H1 (cell line): ENCODE data around the gene ZSCAN30. TPM values are rescaled to one million over a fixed set of nuclear protein-coding genes. Genes with fewer than 3 reads are reported as not detected.

Experiments
- CTCF ChIA-PET: fragments of 300-600 bp; sonication (Branson Sonifier 250); formaldehyde crosslinking; loops from one replicate; lab custom pipeline; 2021; ENCODE audit not compliant: partially characterized antibody; lab: Charles Lee
- POLR2A ChIA-PET: fragments of 300-600 bp; sonication (Branson Sonifier 250); formaldehyde crosslinking; loops from one replicate; lab custom pipeline; 2021; ENCODE audit warnings: inconsistent platforms; ENCODE audit not compliant: partially characterized antibody; lab: Charles Lee
- DNase-seq, 2 experiments: peaks; one replicate each; pipeline versions ENCODE4 v3.0.0 to v3.0.0-alpha.2; 2010 to 2022; ENCODE audit warnings: low spot score in 2 of 2, low read depth in 1 of 2, mixed read lengths in 1 of 2
- FAIRE-seq: peaks from 2 replicates; lab custom pipeline; 2011; peaks lifted over from hg19 to GRCh38; lab: Jason Lieb, UNC
- H2AFZ ChIP-seq: 2 replicates; pipeline ENCODE4 v1.8.1; 2012; ENCODE audit warnings: low read length, inconsistent platforms
- H2AK5ac ChIP-seq: 2 replicates; pipeline ENCODE4 v1.6.1; 2013; ENCODE audit warnings: low read depth, low read length
- H2BK120ac ChIP-seq: replicated peaks from 2 replicates; pipeline ENCODE3; 2013; ENCODE audit warnings: low read depth, low read length, inconsistent platforms
- H2BK12ac ChIP-seq: 2 replicates; pipeline ENCODE4 v1.6.1; 2013; ENCODE audit warnings: low read depth, low read length
- H2BK15ac ChIP-seq: 2 replicates; pipeline ENCODE4 v1.6.1; 2013; ENCODE audit warnings: low read length
- H2BK20ac ChIP-seq: 2 replicates; pipeline ENCODE4 v1.6.1; 2013; ENCODE audit warnings: low read length
- H2BK5ac ChIP-seq: 2 replicates; pipeline ENCODE4 v1.6.1; 2013; ENCODE audit warnings: low read depth, low read length
- H3K14ac ChIP-seq: 2 replicates; pipeline ENCODE4 v1.6.1; 2013; ENCODE audit warnings: inconsistent platforms; ENCODE audit not compliant: insufficient read length
- H3K18ac ChIP-seq: 2 replicates; pipeline ENCODE4 v1.6.1; 2013; ENCODE audit warnings: low read length; ENCODE audit errors: extremely low read depth
- H3K23ac ChIP-seq: 2 replicates; pipeline ENCODE4 v1.6.1; 2013; ENCODE audit warnings: inconsistent platforms; ENCODE audit not compliant: insufficient read length
- H3K23me2 ChIP-seq: 2 replicates; pipeline ENCODE4 v1.6.1; 2013; ENCODE audit warnings: low read depth, low read length
- H3K27ac ChIP-seq: 2 replicates; pipeline ENCODE4 v1.6.1; 2011; ENCODE audit warnings: low read depth, low read length, inconsistent platforms
- H3K27me3 ChIP-seq, 4 experiments: replicated peaks in 1 of 4; 1 replicate in 1 of 4; 2 replicates in 3 of 4; pipeline versions ENCODE4 v1.6.1 to v1.8.1; 2011 to 2013; ENCODE audit warnings: low read length in 3 of 4, mild to moderate bottlenecking in 3 of 4, inconsistent platforms in 2 of 4, mixed read lengths in 2 of 4, moderate library complexity in 1 of 4; ENCODE audit not compliant: control insufficient read depth in 3 of 4, insufficient read depth in 3 of 4; ENCODE audit errors: extremely low read depth in 1 of 4
- H3K36me3 ChIP-seq, 4 experiments: 2 replicates each; pipeline versions ENCODE4 v1.6.1 to v1.8.1; 2011 to 2013; ENCODE audit warnings: mild to moderate bottlenecking in 4 of 4, low read length in 3 of 4, moderate library complexity in 2 of 4, control low read depth in 1 of 4, inconsistent platforms in 1 of 4; ENCODE audit not compliant: insufficient read depth in 4 of 4, control insufficient read depth in 2 of 4
- H3K4ac ChIP-seq: replicated peaks from 2 replicates; pipeline ENCODE3; 2013; ENCODE audit warnings: low read length, low read depth, mixed read lengths, inconsistent platforms; ENCODE audit not compliant: insufficient read length
- H3K4me1 ChIP-seq, 4 experiments: replicated peaks in 1 of 4; 1 replicate in 1 of 4; 2 replicates in 3 of 4; pipeline versions ENCODE4 v1.6.1 to v1.8.1; 2011 to 2013; ENCODE audit warnings: low read length in 3 of 4, inconsistent platforms in 2 of 4, mixed read lengths in 1 of 4; ENCODE audit not compliant: insufficient read depth in 4 of 4, control insufficient read depth in 3 of 4
- H3K4me2 ChIP-seq, 2 experiments: 2 replicates each; pipeline versions ENCODE4 v1.6.1 to v1.8.1; 2011 to 2013; ENCODE audit warnings: low read depth in 2 of 2, low read length in 2 of 2, control low read depth in 1 of 2, inconsistent platforms in 1 of 2, mild to moderate bottlenecking in 1 of 2; ENCODE audit not compliant: insufficient read depth in 1 of 2
- H3K4me3 ChIP-seq, 4 experiments: fragments of 200-600, 300-600 bp in 1 of 4; sonication (generic), shearing (Covaris generic), sonication (Bioruptor Twin) in 1 of 4; 2 replicates each; pipeline versions ENCODE4 v1.5.1 to v1.8.1; 2011 to 2016; ENCODE audit warnings: low read length in 4 of 4, low read depth in 3 of 4, control low read depth in 2 of 4, inconsistent platforms in 2 of 4, mild to moderate bottlenecking in 2 of 4, mixed read lengths in 1 of 4, moderate library complexity in 1 of 4; ENCODE audit not compliant: insufficient read depth in 2 of 4; ENCODE audit errors: extremely low read depth in 1 of 4
- H3K56ac ChIP-seq: replicated peaks from 2 replicates; pipeline ENCODE3; 2013; ENCODE audit warnings: low read depth, mild to moderate bottlenecking, mixed read lengths, low read length, inconsistent platforms; ENCODE audit not compliant: insufficient read length
- H3K79me1 ChIP-seq: 2 replicates; pipeline ENCODE4 v1.6.1; 2013; ENCODE audit warnings: low read depth, low read length, control low read depth
- H3K79me2 ChIP-seq, 2 experiments: 2 replicates each; pipeline versions ENCODE4 v1.6.1 to v1.8.1; 2012 to 2013; ENCODE audit warnings: low read length in 2 of 2, mild to moderate bottlenecking in 2 of 2, inconsistent platforms in 1 of 2; ENCODE audit not compliant: insufficient read depth in 2 of 2, control insufficient read depth in 1 of 2
- H3K9ac ChIP-seq, 4 experiments: replicated peaks in 1 of 4; 1 replicate in 1 of 4; 2 replicates in 3 of 4; pipeline versions ENCODE4 v1.6.1 to v1.8.1; 2011 to 2013; ENCODE audit warnings: low read depth in 3 of 4, low read length in 3 of 4, control low read depth in 2 of 4, mild to moderate bottlenecking in 2 of 4, moderate library complexity in 2 of 4, inconsistent platforms in 1 of 4; ENCODE audit errors: extremely low read depth in 1 of 4
- H3K9me3 ChIP-seq, 2 experiments: 2 replicates each; pipeline versions ENCODE4 v1.6.1 to v1.8.1; 2012 to 2013; ENCODE audit warnings: mild to moderate bottlenecking in 2 of 2, moderate library complexity in 2 of 2, control low read depth in 1 of 2, inconsistent platforms in 1 of 2, low read depth in 1 of 2, low read length in 1 of 2, mixed read lengths in 1 of 2; ENCODE audit not compliant: insufficient read depth in 2 of 2
- H4K20me1 ChIP-seq, 2 experiments: replicated peaks in 1 of 2; 2 replicates each; pipeline versions ENCODE3 to v1.8.1; 2011 to 2013; ENCODE audit warnings: inconsistent platforms in 2 of 2, low read length in 2 of 2, mild to moderate bottlenecking in 1 of 2; ENCODE audit not compliant: insufficient read depth in 2 of 2, control insufficient read depth in 1 of 2
- H4K5ac ChIP-seq: 2 replicates; pipeline ENCODE4 v1.6.1; 2013; ENCODE audit warnings: low read length, low read depth, mixed read lengths, inconsistent platforms; ENCODE audit not compliant: insufficient read length
- H4K8ac ChIP-seq: 2 replicates; pipeline ENCODE4 v1.8.0; 2013; ENCODE audit warnings: mild to moderate bottlenecking, moderate library complexity, low read length, inconsistent platforms; ENCODE audit not compliant: insufficient read depth; ENCODE audit errors: extremely low read depth
- H4K91ac ChIP-seq: replicated peaks from 2 replicates; pipeline ENCODE3; 2013; ENCODE audit warnings: low read length, mixed read lengths, inconsistent platforms; ENCODE audit not compliant: insufficient read length
- POLR2A ChIP-seq, 2 experiments: IDR thresholded peaks; 1 replicate in 1 of 2; 2 replicates in 1 of 2; pipeline ENCODE4 v1.6.1; 2011; ENCODE audit warnings: low read depth in 2 of 2, low read length in 2 of 2, mild to moderate bottlenecking in 2 of 2; ENCODE audit errors: control extremely low read depth in 1 of 2
- RBBP5 ChIP-seq: IDR thresholded peaks from 2 replicates; pipeline ENCODE4 v1.7.1; 2012; ENCODE audit warnings: low read depth, mild to moderate bottlenecking, inconsistent platforms, low read length, moderate library complexity, borderline replicate concordance
- polyA plus RNA-seq, 7 experiments: library from polyadenylated mRNA; depleted of rRNA in 3 of 7; stranded (reverse) in 5 of 7; unstranded in 2 of 7; fragments of >200 nt in 5 of 7; fragments of 200-250 nt in 2 of 7; gene quantifications; 1 replicate in 5 of 7; 2 replicates in 1 of 7; 4 replicates in 1 of 7; pipeline versions ENCODE4 v1.2.1 to v1.2.3, GENCODE V29; 2011 to 2013; ENCODE audit warnings: missing spikeins in 2 of 7, mixed read lengths in 2 of 7
- total RNA-seq: library from RNA; stranded (reverse); fragmentation: NEBNext Ultra II Directional; extraction: Animal tissue kit (Norgen Biotek cat#: 25700); gene quantifications from 2 replicates; pipeline ENCODE4 v1.2.1, GENCODE V29; 2021

ZSCAN30 gene
- total and polyA plus RNA-seq, 2 of the 8 experiments (the other 6 are each of a cell fraction or from before 2014, with no cell fraction given) = 4.4 to 10.3 TPM

GRCh38 chr18:35246831-35247230 is 43.2 kb downstream of the ZSCAN30 start:
- Histone ChIP-seq H3K27ac (no peak overlapping the region), H3K23me2 (no peaks in the 10 kb centered on the region), H2BK12ac (no peak overlapping the region), H4K5ac (no peak overlapping the region), H2BK15ac (no peak overlapping the region), H3K4me1 (peaks cover 0 to 3% (median 0%) of the 10 kb centered on the region in 4 experiments; a peak in 1 of 7 replicates), H2BK20ac (no peak overlapping the region), H2AK5ac (no peak overlapping the region), H4K8ac (no peak overlapping the region), H3K4me2 (no peak overlapping the region), H3K14ac (no peak overlapping the region), H4K20me1 (no peaks in the 10 kb centered on the region), H3K23ac (no peak overlapping the region), H3K18ac (no peak overlapping the region), H4K91ac (no peak overlapping the region), H3K36me3 (peaks cover 38 to 82% (median 68%) of the 10 kb centered on the region in 4 experiments), H3K9me3 (no peaks in the 10 kb centered on the region), H3K9ac (no peak overlapping the region; a peak in 1 of 7 replicates), H2BK120ac (no peak overlapping the region), H3K27me3 (no peaks in the 10 kb centered on the region), H3K56ac (no peak overlapping the region), H2AFZ (no peak overlapping the region), H3K4ac (no peak overlapping the region), H3K4me3 (no peak overlapping the region), H3K79me2 (peaks cover 3 to 22% of the 10 kb centered on the region in 2 experiments), H2BK5ac (no peak overlapping the region), H3K79me1 (0 out of 2 replicates have a peak, but pooled peaks cover 3% of the 10 kb centered on the region)
- no peak for FAIRE-seq
- ChIA-PET CTCF (no interaction called here), POLR2A (interaction anchor here (0.8 to 3.1 kb wide), 5 partner anchors 8 to 65 kb away, joined by 3 to 8 read pairs (median 6); no protein-coding TSS in a partner anchor)
- peak in 1 of 2 experiments; percentile 34; a peak in 1 of 3 replicates for TF ChIP-seq POLR2A (IDR thresholded peaks at IDR 0.05; ENCODE audit: control extremely low read depth in 1 of 2, low read depth in 2 of 2, low read length in 2 of 2)
- no peak for TF ChIP-seq RBBP5
- DNase-seq = no peak
